Inflammatory macrophage treated with lipopolysaccharide for 1 hour (primary cell): ENCODE results near the gene DNAJB2.
"Not testable (repeated sequence)": the region's sequence is repeated elsewhere in the genome, so short reads cannot be mapped to it uniquely, and the experiment has no call there.

Experiments used
- DNase-seq, 2 donors: peaks; one replicate each; pipeline ENCODE4 v3.0.0-alpha.2; 2020 to 2022

DNAJB2 gene

DNA sequence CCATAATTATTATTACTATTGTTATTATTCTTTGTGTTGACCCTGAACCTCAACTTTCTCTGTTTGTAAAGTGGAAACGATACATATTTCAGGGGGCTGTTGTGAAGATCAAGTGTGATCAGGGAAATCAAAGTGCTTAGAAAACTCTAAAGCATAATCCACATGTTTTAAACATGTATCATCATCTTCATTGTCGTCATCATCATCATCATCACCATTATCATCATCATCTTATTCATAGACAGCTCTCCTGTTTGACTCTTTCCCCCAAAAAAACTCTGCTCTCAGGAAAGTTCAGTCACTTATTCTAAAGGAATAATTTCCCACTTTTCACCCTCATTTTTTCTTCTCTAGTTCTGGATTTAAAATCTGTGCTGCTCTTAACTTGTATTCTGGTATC, 25.1 kb downstream of the DNAJB2 start:
- DNase-seq: no peak

DNA sequence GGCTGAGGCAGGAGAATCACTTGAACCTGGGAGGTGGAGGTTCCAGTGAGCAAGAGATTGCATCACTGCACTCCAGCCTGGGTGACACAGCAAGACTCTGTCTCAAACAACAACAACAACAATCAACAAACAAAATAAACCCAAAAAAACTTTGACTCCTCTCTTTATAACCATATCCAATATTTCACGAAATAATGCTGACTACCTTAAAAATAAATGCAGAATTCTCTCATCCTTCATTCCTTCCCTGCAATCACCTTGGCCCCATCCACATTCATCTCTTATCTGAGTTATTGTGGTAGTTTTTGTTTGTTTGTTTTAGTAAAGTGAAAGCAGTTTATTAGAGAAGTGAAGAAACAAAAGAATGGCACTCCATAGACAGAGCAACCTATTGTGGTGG, 26.9 kb downstream of the DNAJB2 start:
- no peak for DNase-seq

DNA sequence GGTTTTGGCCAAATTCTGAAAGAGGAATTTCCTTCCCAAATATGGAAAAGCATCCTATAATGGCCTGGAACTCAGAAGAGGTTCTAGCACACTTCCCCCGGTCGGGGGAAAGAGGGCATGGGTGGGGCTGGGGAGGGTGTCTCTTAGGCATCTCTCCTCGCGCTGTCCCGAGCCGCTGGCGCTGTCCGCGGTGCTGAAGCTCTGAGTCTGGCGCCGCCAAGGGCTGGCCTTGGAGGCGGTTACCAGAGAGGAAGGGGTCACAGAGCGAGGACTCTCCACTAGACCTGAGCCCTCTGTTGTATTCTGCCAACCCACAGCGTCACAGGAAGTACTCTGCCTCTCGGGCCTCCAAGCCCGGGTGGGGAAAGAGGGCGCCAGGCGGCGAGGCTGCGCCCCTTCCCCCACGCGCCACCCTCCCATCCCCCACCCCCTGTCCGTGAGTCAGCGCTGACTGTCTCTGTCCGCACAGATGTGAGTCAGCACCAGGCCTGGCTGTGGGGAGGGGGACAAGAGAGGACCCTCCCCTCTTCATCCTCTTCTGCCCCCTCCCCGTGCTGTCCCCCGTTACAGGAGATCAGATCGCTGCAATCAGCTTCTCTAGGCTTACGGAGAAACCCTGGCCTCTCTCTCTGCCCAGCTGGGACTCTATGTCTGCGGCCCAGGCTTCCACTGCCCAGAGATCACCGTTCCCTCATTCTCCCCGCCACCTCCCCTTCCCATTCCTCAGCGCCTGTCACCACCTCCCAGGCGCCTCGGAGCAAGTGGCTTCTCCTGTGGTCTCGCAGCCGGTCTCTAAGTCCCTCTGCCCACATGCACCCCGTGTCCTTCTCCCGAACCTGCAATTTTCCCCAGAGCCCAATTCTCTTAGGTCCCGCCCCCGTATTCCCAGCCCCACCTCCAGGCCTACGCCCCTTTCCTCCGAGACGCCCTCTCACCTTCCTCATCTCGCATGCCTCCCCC, 29.3 kb downstream of the DNAJB2 start:
- peak; percentile 33 to 81 for DNase-seq

DNA sequence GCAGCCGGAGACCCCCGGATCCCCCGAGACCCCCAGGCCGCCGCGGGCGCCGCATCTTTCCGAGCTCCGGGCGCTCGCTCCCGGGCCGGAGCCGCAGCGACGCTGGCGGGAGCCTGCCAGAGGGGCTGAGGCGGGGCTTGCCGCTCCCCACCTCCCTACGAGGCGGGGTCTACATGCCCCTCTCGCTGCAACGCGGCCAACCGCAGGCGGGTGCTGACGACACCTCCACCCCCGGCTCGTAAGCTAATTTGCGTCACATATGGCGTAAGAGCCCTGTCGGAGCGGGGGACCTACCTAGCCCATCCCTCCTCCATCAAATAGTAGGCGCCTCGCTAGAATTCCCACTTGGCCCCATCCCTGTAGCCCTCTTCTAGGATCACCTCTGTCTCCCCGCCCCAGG, 30.1 kb downstream of the DNAJB2 start, which contains the start of gene PTPRN:
PTPRN (minus strand) TSS at position 124 of the 400 bp plus-strand sequence; CDS start at position 55, 69 bp downstream.
- DNase-seq: no peak

DNA sequence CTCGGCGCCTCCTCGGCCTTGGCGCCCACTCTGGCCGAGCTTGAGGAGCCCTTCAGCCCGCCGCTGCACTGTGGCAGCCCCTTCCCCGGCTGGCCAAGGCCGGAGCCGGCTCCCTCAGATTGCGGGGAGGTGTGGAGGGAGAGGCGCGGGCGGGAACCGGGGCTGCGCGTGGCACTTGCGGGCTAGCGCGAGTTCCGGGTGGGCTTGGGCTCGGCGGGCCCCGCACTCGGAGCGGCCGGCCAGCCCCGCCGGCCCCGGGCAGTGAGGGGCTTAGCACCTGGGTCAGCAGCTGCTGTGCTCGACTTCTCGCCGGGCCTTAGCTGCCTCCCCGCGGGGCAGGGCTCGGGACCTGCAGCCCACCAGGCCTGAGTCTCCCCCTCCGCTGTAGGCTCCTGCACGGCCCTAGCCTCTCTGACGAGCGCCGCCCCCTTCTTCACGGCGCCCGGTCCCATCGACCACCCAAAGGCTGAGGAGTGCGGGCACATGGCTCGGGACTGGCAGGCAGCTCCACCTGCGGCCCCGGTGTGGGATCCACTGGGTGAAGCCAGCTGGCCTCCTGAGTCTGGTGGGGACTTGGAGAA, 33.6 kb downstream of the DNAJB2 start:
- DNase-seq: not testable (repeated sequence)

DNA sequence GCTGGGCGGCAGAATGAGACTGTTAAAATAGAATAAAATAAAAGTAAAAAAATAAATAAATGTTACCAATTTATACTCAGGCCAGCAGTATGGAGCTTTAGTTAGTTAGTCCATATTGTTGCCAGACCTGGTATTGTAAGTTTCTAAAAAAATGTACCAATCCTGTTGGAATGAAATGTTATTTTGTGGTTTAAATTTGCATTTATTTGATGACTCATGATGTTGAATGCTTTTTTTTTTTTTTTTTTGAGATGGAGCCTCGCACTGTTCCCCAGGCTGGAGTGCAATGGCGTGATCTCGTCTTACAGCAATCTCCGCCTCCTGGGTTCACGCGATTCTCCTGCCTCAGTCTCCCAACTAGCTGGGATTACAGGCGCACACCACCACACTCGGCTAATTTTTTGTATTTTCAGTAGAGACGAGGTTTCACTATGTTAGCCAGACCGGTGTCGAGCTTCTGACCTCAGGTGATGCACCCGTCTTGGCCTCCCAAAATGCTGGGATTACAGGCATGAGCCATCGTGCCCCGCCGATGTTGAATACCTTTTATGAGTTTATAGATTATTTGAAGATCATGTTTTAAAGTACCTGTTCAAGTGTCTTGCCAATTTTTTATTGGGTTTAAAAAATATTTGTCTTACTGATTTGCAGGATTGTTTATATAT, 35.8 kb downstream of the DNAJB2 start:
- no peak for DNase-seq

- DNase-seq: peak; percentile 49 to 60
Measured at GRCh38 chr2:219323434-219323833, 44.3 kb downstream of the DNAJB2 start.

GRCh38 chr2:219325136-219325535, 46.0 kb downstream of the DNAJB2 start:
- no peak for DNase-seq

- DNase-seq: no peak
Measured at GRCh38 chr2:219325657-219326315, 46.6 kb downstream of the DNAJB2 start.

DNA sequence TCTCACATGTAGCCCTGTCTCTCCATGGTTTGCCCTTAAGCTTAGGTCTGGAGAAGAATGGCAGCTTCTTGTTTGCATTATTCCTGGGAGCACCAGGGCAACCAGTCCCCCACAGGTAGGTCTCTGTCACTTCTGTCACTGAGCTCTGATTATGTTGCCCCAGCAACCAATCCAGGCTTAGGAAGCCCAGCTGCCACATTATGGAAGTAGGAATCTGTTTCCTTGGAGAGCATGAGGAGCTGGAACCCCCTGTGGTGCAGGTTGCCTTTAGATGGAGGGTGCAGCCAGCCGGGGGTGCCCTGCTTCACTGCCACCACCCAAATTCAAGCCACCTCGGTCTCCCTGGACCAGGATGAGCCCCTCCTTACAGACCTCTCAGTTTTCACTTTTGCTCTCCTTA, 48.6 kb downstream of the DNAJB2 start:
- DNase-seq: no peak

GRCh38 chr2:219331560-219332213, 52.5 kb downstream of the DNAJB2 start:
- peak; percentile 5 to 17 for DNase-seq

DNA sequence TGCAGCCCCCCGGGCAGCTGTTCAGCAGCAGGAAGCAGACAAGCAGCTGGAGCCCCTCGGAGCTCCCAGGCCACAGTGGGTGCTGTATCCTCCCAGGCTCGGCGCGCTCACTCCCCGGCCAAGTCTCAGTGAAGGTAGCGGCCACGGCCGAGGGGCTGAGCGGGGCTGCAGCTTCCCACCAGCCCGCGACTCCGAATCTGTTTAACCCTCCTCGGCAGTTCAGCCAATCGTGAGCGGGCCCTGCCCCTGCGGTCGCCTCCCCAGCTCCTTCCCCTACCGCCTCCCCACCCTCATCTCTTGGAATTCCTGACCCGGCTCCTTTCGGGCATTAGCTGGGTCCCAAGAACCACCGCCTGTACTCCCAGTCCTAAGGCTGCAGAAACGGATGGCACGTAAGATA, 53.4 kb downstream of the DNAJB2 start, which contains the start of gene RESP18:
RESP18 (minus strand) TSS at position 203 of the 400 bp plus-strand sequence.
- DNase-seq: no peak

- no peak for DNase-seq
Measured at GRCh38 chr2:219334076-219334475, 54.9 kb downstream of the DNAJB2 start.

DNA sequence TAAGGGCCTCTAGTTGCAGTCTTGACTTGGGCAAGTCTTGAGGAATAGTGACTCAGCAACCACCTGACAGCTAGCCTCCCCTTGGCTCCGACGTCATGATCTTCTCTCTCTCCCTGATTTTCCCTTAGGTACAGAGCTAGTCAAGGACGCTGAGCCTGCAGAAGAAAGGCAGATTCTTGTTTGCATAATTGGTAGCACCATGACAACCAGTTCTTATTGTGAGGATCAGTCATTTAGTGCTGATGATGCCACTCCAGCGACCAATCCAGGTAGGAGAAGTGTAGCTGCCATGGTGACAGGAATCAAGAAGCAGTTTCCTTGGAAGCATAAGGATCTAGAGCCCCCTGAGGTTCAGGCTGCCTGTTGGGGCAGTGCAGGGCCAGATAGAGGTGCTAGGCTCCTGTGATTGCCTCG, 56.2 kb downstream of the DNAJB2 start:
- no peak for DNase-seq
